HCT116 (cell line): ENCODE measurements around the gene AVPI1.

Experiments used
- CEBPB ChIP-seq: IDR thresholded peaks from 2 replicates; pipeline ENCODE4 v1.6.1; 2012; ENCODE audit warnings: low read depth
- CTCF ChIP-seq, 3 experiments: fragments of 200-600 bp in 1 of 3; sonication (generic) in 1 of 3; IDR thresholded peaks in 2 of 3; conservative IDR thresholded peaks in 1 of 3; 2 replicates each; pipeline ENCODE4 v1.5.1; 2012 to 2017; ENCODE audit warnings: low read depth in 2 of 3, low read length in 2 of 3, antibody characterized with exemption in 1 of 3, borderline replicate concordance in 1 of 3, control low read depth in 1 of 3, mild to moderate bottlenecking in 1 of 3, mixed read lengths in 1 of 3, mixed run types in 1 of 3, moderate library complexity in 1 of 3; ENCODE audit not compliant: insufficient read depth in 1 of 3
- EZH2 ChIP-seq: fragments of 200-600 bp; sonication (generic); IDR thresholded peaks from 2 replicates; pipeline ENCODE4 v1.6.1; 2017; ENCODE audit warnings: antibody characterized with exemption, mixed run types
- MAX ChIP-seq: IDR thresholded peaks from 2 replicates; pipeline ENCODE4 v1.6.1; 2012
- POLR2A ChIP-seq: IDR thresholded peaks from 2 replicates; pipeline ENCODE4 v1.7.0; 2011; ENCODE audit warnings: borderline replicate concordance; ENCODE audit not compliant: insufficient read depth, insufficient read length; ENCODE audit errors: extremely low read depth
- POLR2AphosphoS5 ChIP-seq: IDR thresholded peaks from 2 replicates; pipeline ENCODE4 v1.6.1; 2011; ENCODE audit warnings: mild to moderate bottlenecking, low read depth, low read length, moderate library complexity
- SIN3A ChIP-seq: IDR thresholded peaks from 2 replicates; pipeline ENCODE4 v1.6.1; 2012; ENCODE audit warnings: low read depth
- TCF7L2 ChIP-seq: IDR thresholded peaks from 2 replicates; pipeline ENCODE4 v1.7.0; 2011; ENCODE audit warnings: borderline replicate concordance, inconsistent platforms; ENCODE audit not compliant: insufficient read depth, insufficient read length; ENCODE audit errors: extremely low read depth

GRCh38 chr10:97683556-97684367 is 3.3 kb downstream of the AVPI1 start:
- no peak for TF ChIP-seq CTCF (IDR thresholded peaks at IDR 0.05 in 2 of 3, conservative IDR thresholded peaks at IDR 0.05 in 1 of 3; ENCODE audit: borderline replicate concordance in 1 of 3, insufficient read depth in 1 of 3, low read depth in 2 of 3, low read length in 2 of 3)
- no peak for TF ChIP-seq MAX
- no peak for TF ChIP-seq TCF7L2
- no peak for TF ChIP-seq SIN3A
- TF ChIP-seq POLR2A, result no peak
- TF ChIP-seq CEBPB, result no peak
- no peak for TF ChIP-seq POLR2AphosphoS5
- TF ChIP-seq EZH2, result no peak
